Measurements from ENCODE around the gene IL17RB.

DNA sequence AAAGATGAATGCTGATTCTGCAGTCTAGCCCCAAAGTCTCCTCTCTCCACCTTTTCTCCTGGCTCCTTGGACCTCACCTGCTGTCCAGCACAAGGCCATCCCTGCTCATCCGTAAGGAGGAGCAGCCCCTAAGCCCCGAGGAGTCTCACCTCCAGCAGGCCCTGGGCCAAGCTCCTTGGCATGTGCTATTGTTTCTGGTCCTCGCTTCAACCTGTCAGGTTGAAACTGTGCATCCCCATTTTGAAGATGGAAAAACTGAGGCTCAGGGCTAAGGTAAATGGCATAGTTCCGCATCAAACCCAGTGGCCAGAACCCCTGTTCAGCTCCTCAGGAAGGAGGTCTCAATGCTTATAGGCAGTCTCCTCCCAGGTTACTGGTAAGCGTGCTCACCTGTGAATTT lies 26.3 kb upstream of the IL17RB start:
- TF ChIP-seq CTCF (IDR thresholded peaks at IDR 0.05; ENCODE audit: insufficient read depth, low read depth, low read length) (no peak), EZH2 (IDR thresholded peaks at IDR 0.05; ENCODE audit: insufficient read depth, low read length) (no peak)

All from astrocyte (in vitro differentiated cells and primary cell).